K562 (cell line): Measurements from ENCODE around the gene ATXN7. TPM values are rescaled to one million over a fixed set of nuclear protein-coding genes. Genes with fewer than 3 reads are reported as not detected.

ENCODE experiments used
- ATAC-seq: fragments of 200-7000 bp; cut with Tn5 transposase; 3 replicates; pipeline ENCODE4 v1.9.1; 2020; ENCODE audit warnings: moderate library complexity
- BruUV-seq: library from RNA; stranded (reverse); fragments of 400-500 nt; replicated peaks from 2 replicates; lab custom pipeline; 2021; lab: Mats Ljungman, UMichigan
- CTCF ChIA-PET: fragments of 300-600 bp; formaldehyde crosslinking; extraction: SDS; loops from one replicate; lab custom pipeline; 2021; ENCODE audit warnings: low intra/inter-chr PET ratio; lab: Yijun Ruan, JAX
- POLR2A ChIA-PET: fragments of 300-600, 350-650 bp; sonication (Branson Sonifier 250); formaldehyde crosslinking; extraction: SDS; loops from one replicate; lab custom pipeline; 2021; ENCODE audit warnings: antibody characterized with exemption, inconsistent platforms; lab: Yijun Ruan, JAX
- DNase-seq, 4 experiments: peaks; one replicate each; pipeline versions ENCODE4 v3.0.0 to v3.0.0-alpha.2; 2011 to 2018; ENCODE audit warnings: low spot score in 3 of 4, mixed read lengths in 3 of 4; ENCODE audit errors: extremely low read depth in 1 of 4
- FAIRE-seq: peaks from 2 replicates; lab custom pipeline; 2011; peaks lifted over from hg19 to GRCh38; lab: Jason Lieb, UNC
- H2AFZ ChIP-seq: 2 replicates; pipeline ENCODE4 v1.6.0; 2011; ENCODE audit warnings: low read depth, low read length, control low read depth, inconsistent platforms
- H3K27ac ChIP-seq: fragments of 200-600 bp; 3 replicates; pipeline ENCODE4 v1.8.0; 2011; ENCODE audit warnings: low read depth, mild to moderate bottlenecking, control low read depth, inconsistent platforms, low read length, moderate library complexity, mixed read lengths; ENCODE audit errors: extremely low read depth
- H3K27me3 ChIP-seq, 2 experiments: fragments of 300-600 bp in 1 of 2; 2 replicates in 1 of 2; 3 replicates in 1 of 2; pipeline versions ENCODE4 v1.6.0 to v1.8.0; 2011; ENCODE audit warnings: inconsistent platforms in 2 of 2, low read length in 2 of 2, mild to moderate bottlenecking in 1 of 2, mixed read lengths in 1 of 2, moderate library complexity in 1 of 2; ENCODE audit not compliant: control insufficient read depth in 2 of 2, insufficient read depth in 2 of 2
- H3K36me3 ChIP-seq: fragments of 300-600 bp; 3 replicates; pipeline ENCODE4 v1.8.0; 2011; ENCODE audit warnings: mild to moderate bottlenecking, low read length, inconsistent platforms; ENCODE audit not compliant: control insufficient read depth, insufficient read depth
- H3K4me1 ChIP-seq, 2 experiments: fragments of 200-600 bp in 1 of 2; replicated peaks in 1 of 2; 2 replicates in 1 of 2; 3 replicates in 1 of 2; pipeline versions ENCODE4 v1.5.1 to v1.8.0; 2011; ENCODE audit warnings: inconsistent platforms in 2 of 2, low read length in 2 of 2, mild to moderate bottlenecking in 1 of 2, mixed read lengths in 1 of 2, moderate library complexity in 1 of 2; ENCODE audit not compliant: control insufficient read depth in 2 of 2, insufficient read depth in 2 of 2
- H3K4me2 ChIP-seq: 2 replicates; pipeline ENCODE4 v1.6.1; 2011; ENCODE audit warnings: low read length, control low read depth, inconsistent platforms, mixed read lengths; ENCODE audit not compliant: insufficient read depth
- H3K4me3 ChIP-seq: fragments of 200-600 bp; sonication (generic), shearing (Covaris generic); 2 replicates; pipeline ENCODE4 v1.5.1; 2016; ENCODE audit warnings: control low read depth, inconsistent platforms
- H3K79me2 ChIP-seq: fragments of 200-600 bp; 3 replicates; pipeline ENCODE4 v1.8.0; 2011; ENCODE audit warnings: low read length, inconsistent platforms; ENCODE audit not compliant: control insufficient read depth, insufficient read depth
- H3K9ac ChIP-seq, 2 experiments: 2 replicates each; pipeline versions ENCODE4 v1.6.0 to v1.6.1; 2011; ENCODE audit warnings: low read depth in 2 of 2, low read length in 2 of 2, control low read depth in 1 of 2, inconsistent platforms in 1 of 2, mild to moderate bottlenecking in 1 of 2, mixed read lengths in 1 of 2; ENCODE audit not compliant: insufficient read depth in 1 of 2
- H3K9me1 ChIP-seq: one replicate; pipeline ENCODE4 v1.6.0; 2011; ENCODE audit warnings: inconsistent platforms, mild to moderate bottlenecking, low read length, moderate library complexity; ENCODE audit not compliant: control insufficient read depth, insufficient read depth
- H3K9me3 ChIP-seq: replicated peaks from 2 replicates; pipeline ENCODE4 v1.5.1; 2011; ENCODE audit warnings: low read depth, low read length, inconsistent platforms; ENCODE audit not compliant: control insufficient read depth, insufficient read depth
- H4K20me1 ChIP-seq: replicated peaks from 2 replicates; pipeline ENCODE4 v1.6.1; 2011; ENCODE audit warnings: low read length, inconsistent platforms, mixed read lengths; ENCODE audit not compliant: control insufficient read depth, insufficient read depth
- HMBOX1 ChIP-seq: sonication (generic); IDR thresholded peaks from 2 replicates; pipeline ENCODE4 v1.6.1; 2016
- YBX1 ChIP-seq: fragments of 450-650 bp; IDR thresholded peaks from 2 replicates; pipeline ENCODE4 v1.7.1; 2016; ENCODE audit warnings: mild to moderate bottlenecking
- ZBTB11 ChIP-seq, 3 experiments: fragments of 200-800 bp in 1 of 3; fragments of 250-450 bp in 1 of 3; fragments of 450-650 bp in 1 of 3; sonication (Bioruptor Pico) in 1 of 3; sonication (Bioruptor generic) in 1 of 3; formaldehyde crosslinking in 1 of 3; IDR thresholded peaks; 2 replicates each; pipeline versions ENCODE4 v1.6.1 to v1.8.0; 2016 to 2022; ENCODE audit warnings: mild to moderate bottlenecking in 2 of 3, missing genetic modification characterization in 2 of 3, missing compliant biosample characterization in 1 of 3, moderate library complexity in 1 of 3
- WGBS: fragments of 100-300 bp; shearing (Covaris generic); methylation state at CpG from one replicate; pipeline ENCODE4 v1.1.6; 2016; ENCODE audit warnings: low coverage, mixed read lengths; ENCODE audit not compliant: insufficient coverage; ENCODE audit errors: missing lambda C conversion rate; 5-methylcytosine and 5-hydroxymethylcytosine counted together
- in situ Hi-C: fragments of 300-500 bp; cut with MboI; formaldehyde crosslinking; loops from 4 replicates; pipeline ENCODE4 v1.15.0; 2018; ENCODE audit warnings: inconsistent platforms, mixed read lengths
- intact Hi-C: fragments of 100-400 bp; cut with micrococcal nuclease; formaldehyde crosslinking; loops from 2 replicates; pipeline ENCODE4 v1.14.2; 2022
- polyA plus RNA-seq, 8 experiments: library from polyadenylated mRNA; depleted of rRNA in 4 of 8; stranded (reverse) in 5 of 8; unstranded in 3 of 8; fragments of >200 nt; fragmentation: Nextera tagmentation in 2 of 8; fragmentation: Illumina TruSeq in 1 of 8; extraction: Ambion mirVana in 2 of 8; extraction: Trizol in 1 of 8; gene quantifications; 2 replicates each; pipeline versions ENCODE4 v1.2.1 to v1.2.3, GENCODE V29; 2011 to 2014; ENCODE audit warnings: inconsistent platforms in 1 of 8, missing spikeins in 1 of 8
- total RNA-seq, 7 experiments: library from RNA; depleted of rRNA in 6 of 7; stranded (reverse); fragments of >200 nt in 6 of 7; fragmentation: Illumina TruSeq in 2 of 7; extraction: Trizol in 2 of 7; gene quantifications; 2 replicates each; pipeline versions ENCODE4 v1.2.1 to v1.2.3, GENCODE V29; 2011 to 2021; ENCODE audit warnings: low replicate concordance in 1 of 7

The ATXN7 gene
- total and polyA plus RNA-seq, 9 of the 15 experiments (the other 6 are each of a cell fraction or from before 2014, with no cell fraction given), result 0.41 to 9.2 (median 6.7) TPM

- TF ChIP-seq ZBTB11 (CRISPR knock-in tag; IDR thresholded peaks at IDR 0.05), result peak in 1 of 3 experiments; percentile 49; a peak in 1 of 6 replicates
- TF ChIP-seq, all 486 proteins: peak for 8
These were observed 80.0 kb downstream of the ATXN7 start (continued) for GRCh38 chr3:63943678-63944077.

GRCh38 chr3:63945558-63946096 lies 82.0 kb downstream of the ATXN7 start:
- ChIA-PET CTCF (no interaction called here), POLR2A (interaction anchor here (0.6 kb wide), 2 partner anchors 8 to 24 kb away, joined by 3 to 4 read pairs; no protein-coding TSS in a partner anchor)
- intact Hi-C loops (no loop called here), in situ Hi-C loops (no loop called here)
- H3K36me3 ChIP-seq, result peaks cover 8% of the 10 kb centered on the region; the same call in 1 of the 3 replicates
- no peak for FAIRE-seq
- no peak overlapping the region for H2AFZ ChIP-seq
- DNase-seq, result no peak
- no peaks in the 10 kb centered on the region for H3K9me1 ChIP-seq
- no peak overlapping the region for H3K9ac ChIP-seq
- no peak overlapping the region for H3K4me3 ChIP-seq
- BruUV-seq, result no TSS peak
- no peak overlapping the region for H3K4me2 ChIP-seq
- H4K20me1 ChIP-seq, result 0 out of 2 replicates have a peak, but pooled peaks cover 6% of the 10 kb centered on the region
- no peaks in the 10 kb centered on the region for H3K9me3 ChIP-seq
- 80% methylated on average over 3 of the region's 3 CpGs for WGBS
- no peaks in the 10 kb centered on the region for H3K27me3 ChIP-seq
- peaks cover 0 to 4% of the 10 kb centered on the region in 2 experiments; a peak in 1 of 5 replicates for H3K4me1 ChIP-seq
- H3K27ac ChIP-seq, result no peak overlapping the region
- no peak for ATAC-seq
- H3K79me2 ChIP-seq, result peaks cover 8% of the 10 kb centered on the region
- TF ChIP-seq HMBOX1, result peak; percentile 53; the same call in 1 of the 2 replicates
- no peak for TF ChIP-seq YBX1
- TF ChIP-seq ZBTB11 (CRISPR knock-in tag; IDR thresholded peaks at IDR 0.05), result peak in 1 of 3 experiments; percentile 16; a peak in 2 of 6 replicates
